ENCODE data around the gene CD59.
"Not testable (repeated sequence)": the region's sequence is repeated elsewhere in the genome, so short reads cannot be mapped to it uniquely, and the experiment has no call there.

The CD59 gene

DNA sequence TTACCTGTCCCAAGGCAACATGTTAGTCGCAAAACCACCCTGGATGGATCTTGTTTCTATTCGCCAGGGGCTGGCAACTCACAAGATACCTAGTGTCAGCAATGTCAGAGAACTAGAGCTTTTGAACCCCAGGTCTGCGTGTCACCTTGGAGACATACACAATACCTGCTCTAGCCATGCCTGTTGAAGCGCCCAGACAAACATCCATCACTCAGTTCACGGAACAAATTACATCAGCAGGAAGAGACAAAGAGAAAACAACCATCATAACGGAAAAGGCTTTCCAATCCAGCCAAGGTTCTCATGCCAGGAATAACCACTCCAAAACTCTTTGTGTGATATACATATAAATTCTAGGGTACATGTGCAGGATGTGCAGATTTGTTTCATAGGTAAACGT lies 2.2 kb downstream of the CD59 start:
- no peaks in the 10 kb centered on the region for H3K9me3 ChIP-seq
- peaks cover 11% of the 10 kb centered on the region for H3K4me1 ChIP-seq
- in situ Hi-C loops (cut with MboI; ENCODE audit: low sequenced_read_pairs) = no loop called here
- H3K36me3 ChIP-seq (replicated peaks) = peaks cover 8% of the 10 kb centered on the region
- DNase-seq (ENCODE audit: low spot score in 2 of 2) = no peak
- H3K4me3 ChIP-seq = no peak overlapping the region
- H3K27me3 ChIP-seq (ENCODE audit: low read depth) = no peaks in the 10 kb centered on the region

DNA sequence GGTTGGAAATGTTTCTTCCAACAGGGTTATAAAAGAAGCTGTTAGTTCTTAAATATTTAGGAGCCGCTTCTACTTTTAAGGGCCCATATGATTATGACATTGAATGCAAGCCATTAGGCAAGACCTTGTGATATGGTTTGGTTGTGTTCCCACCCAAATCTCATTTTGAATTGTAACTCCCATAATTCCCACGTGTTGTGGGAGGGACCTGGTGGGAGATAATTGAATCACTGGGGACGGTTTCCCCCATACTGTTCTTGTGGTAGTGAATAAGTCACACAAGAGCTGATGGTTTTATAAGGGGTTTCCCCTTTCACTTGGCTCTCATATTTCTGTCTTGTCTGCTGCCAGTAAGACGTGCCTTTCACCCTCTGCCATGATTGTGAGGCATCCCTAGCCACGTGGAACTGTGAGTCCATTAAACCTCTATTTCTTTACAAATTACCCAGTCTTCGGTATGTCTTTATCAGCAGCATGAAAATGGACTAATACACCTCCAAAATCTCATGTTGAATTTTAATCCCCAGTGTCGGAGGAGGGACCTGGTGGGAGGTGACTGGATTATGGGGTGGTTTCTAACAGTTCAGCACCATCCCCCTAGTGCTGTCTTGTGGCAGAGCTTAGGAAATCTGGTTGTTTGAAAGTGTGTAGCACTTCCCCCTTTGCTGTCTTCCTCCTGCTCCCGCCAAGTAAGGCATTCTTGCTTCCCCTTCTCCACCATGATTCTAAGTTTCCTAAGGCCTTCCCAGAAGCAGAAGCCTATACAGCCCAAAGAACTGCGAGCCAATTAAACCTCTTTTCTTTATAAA lies 4.3 kb downstream of the CD59 start:
- H3K27me3 ChIP-seq (ENCODE audit: low read depth) = no peaks in the 10 kb centered on the region
- DNase-seq (ENCODE audit: low spot score in 2 of 2) = no peak
- in situ Hi-C loops (cut with MboI; ENCODE audit: low sequenced_read_pairs) = no loop called here
- H3K36me3 ChIP-seq (replicated peaks) = peaks cover 8% of the 10 kb centered on the region
- H3K9me3 ChIP-seq = peaks cover 6% of the 10 kb centered on the region
- H3K4me1 ChIP-seq = peaks cover 9% of the 10 kb centered on the region
- no peak overlapping the region for H3K4me3 ChIP-seq

DNA sequence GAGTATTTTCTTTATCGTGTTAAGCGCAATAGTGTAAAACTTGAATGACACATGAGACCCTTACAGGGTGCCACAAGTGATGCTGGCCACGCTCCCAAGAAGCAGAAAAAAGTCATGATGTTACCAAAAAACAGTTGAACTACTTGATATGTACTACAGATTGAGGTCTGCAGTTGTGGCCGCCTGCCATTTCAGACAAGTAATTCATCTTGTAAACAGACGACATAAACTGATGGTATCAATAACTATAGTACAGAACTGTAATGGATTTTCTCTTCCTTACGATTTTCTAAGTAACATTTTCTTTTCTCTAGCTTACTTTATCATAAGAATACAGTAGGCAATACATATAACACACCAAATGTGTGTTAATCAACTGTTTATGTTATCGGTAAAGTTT lies 5.5 kb downstream of the CD59 start:
- Histone ChIP-seq H3K36me3 (replicated peaks) (peaks cover 8% of the 10 kb centered on the region), H3K4me1 (peaks cover 5% of the 10 kb centered on the region; the same call in 1 of the 2 replicates), H3K4me3 (no peak overlapping the region), H3K9me3 (peaks cover 6% of the 10 kb centered on the region), H3K27me3 (ENCODE audit: low read depth) (no peaks in the 10 kb centered on the region)
- in situ Hi-C loops (cut with MboI; ENCODE audit: low sequenced_read_pairs) = no loop called here
- DNase-seq (ENCODE audit: low spot score in 2 of 2) = no peak

DNA sequence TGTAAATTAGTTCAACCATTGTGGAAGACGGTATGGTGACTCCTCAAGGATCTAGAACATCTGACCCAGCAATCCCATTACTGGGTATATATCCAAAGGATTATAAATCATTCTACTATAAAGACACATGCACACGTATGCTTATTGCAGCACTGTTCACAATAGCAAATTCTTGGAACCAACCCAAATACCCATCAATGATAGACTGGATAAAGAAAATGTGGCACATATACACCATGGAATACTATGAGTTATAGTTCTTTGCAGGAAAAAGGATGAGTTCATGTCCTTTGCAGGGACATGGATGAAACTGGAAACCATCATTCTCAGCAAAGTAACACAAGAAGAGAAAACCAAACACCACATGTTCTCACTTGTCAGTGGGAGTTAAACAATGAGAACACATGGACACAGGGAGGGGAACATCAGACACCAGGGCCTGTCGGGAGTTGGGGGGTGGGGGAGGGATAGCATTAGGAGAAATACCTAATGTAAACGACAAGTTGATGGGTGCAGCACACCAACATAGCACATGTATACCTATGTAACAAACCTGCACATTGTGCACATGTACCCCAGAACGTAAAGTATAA lies 7.1 kb downstream of the CD59 start:
- H3K27me3 ChIP-seq (ENCODE audit: low read depth); H3K36me3 ChIP-seq (replicated peaks); H3K4me1 ChIP-seq; H3K4me3 ChIP-seq; in situ Hi-C loops (cut with MboI; ENCODE audit: low sequenced_read_pairs); DNase-seq (ENCODE audit: low spot score in 2 of 2); H3K9me3 ChIP-seq: not testable (repeated sequence)

DNA sequence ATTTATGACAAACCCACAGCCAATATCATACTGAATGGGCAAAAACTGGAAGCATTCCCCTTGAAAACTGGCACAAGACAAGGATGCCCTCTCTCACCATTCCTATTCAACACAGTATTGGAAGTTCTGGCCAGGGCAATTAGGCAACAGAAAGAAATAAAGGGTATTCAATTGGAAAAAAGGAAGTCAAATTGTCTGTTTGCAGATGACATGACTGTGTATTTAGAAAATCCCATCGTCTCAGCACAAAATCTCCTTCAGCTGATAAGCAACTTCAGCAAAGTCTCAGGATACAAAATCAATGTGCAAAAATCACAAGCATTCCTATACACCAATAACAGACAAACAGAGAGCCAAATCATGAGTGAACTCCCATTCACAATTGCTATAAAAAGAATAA lies 8.7 kb downstream of the CD59 start:
- H3K9me3 ChIP-seq; DNase-seq (ENCODE audit: low spot score in 2 of 2); H3K36me3 ChIP-seq (replicated peaks); H3K4me3 ChIP-seq; in situ Hi-C loops (cut with MboI; ENCODE audit: low sequenced_read_pairs); H3K27me3 ChIP-seq (ENCODE audit: low read depth); H3K4me1 ChIP-seq: not testable (repeated sequence)

DNA sequence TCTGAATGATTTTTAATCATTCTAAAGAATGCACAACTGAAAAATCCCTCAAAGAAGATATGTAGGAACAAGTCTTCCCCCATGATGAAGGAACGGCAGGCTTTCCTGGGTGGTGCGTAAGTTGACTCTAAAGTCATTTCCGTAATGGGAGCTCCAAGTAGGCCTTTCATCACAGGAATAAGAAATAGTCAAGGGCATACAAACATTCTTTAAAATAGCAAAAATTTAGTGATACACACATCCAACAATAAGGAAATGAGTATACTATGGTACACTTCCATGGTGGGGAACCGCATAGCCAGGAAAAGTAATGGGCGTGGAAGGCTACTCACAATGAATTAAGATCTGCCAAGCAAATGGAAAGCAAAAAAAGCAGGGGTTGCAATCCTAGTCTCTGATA lies 10.7 kb downstream of the CD59 start:
- peaks cover 9% of the 10 kb centered on the region for H3K36me3 ChIP-seq (replicated peaks)
- no peaks in the 10 kb centered on the region for H3K4me1 ChIP-seq
- H3K4me3 ChIP-seq = no peak overlapping the region
- DNase-seq (ENCODE audit: low spot score in 2 of 2) = no peak
- in situ Hi-C loops (cut with MboI; ENCODE audit: low sequenced_read_pairs) = no loop called here
- H3K27me3 ChIP-seq (ENCODE audit: low read depth) = no peaks in the 10 kb centered on the region
- peaks cover 6% of the 10 kb centered on the region for H3K9me3 ChIP-seq

DNA sequence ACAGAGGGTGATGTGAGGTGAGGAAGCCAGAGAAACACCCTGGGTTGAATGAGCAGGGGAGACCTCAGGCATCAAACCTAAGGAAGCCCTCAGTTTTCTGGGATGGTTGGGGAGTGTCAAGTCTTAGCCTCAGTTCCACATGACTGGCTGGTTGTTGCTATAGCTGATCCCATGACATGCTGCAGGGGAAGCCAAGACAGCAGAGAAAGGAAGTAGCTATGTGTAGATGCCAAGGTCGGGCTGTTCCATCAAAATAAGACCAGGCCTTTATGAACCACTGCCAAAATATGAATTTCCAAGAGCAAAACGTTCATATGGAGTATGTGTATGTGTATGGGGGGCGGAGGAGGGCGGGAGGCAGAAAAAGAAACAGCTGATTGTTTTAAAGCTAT lies 11.6 kb downstream of the CD59 start:
- peaks cover 18% of the 10 kb centered on the region for H3K36me3 ChIP-seq (replicated peaks)
- no peaks in the 10 kb centered on the region for H3K27me3 ChIP-seq (ENCODE audit: low read depth)
- no peak overlapping the region for H3K4me3 ChIP-seq
- peaks cover 6% of the 10 kb centered on the region for H3K9me3 ChIP-seq
- no peak for DNase-seq (ENCODE audit: low spot score in 2 of 2)
- H3K4me1 ChIP-seq = no peaks in the 10 kb centered on the region
- in situ Hi-C loops (cut with MboI; ENCODE audit: low sequenced_read_pairs) = no loop called here

DNA sequence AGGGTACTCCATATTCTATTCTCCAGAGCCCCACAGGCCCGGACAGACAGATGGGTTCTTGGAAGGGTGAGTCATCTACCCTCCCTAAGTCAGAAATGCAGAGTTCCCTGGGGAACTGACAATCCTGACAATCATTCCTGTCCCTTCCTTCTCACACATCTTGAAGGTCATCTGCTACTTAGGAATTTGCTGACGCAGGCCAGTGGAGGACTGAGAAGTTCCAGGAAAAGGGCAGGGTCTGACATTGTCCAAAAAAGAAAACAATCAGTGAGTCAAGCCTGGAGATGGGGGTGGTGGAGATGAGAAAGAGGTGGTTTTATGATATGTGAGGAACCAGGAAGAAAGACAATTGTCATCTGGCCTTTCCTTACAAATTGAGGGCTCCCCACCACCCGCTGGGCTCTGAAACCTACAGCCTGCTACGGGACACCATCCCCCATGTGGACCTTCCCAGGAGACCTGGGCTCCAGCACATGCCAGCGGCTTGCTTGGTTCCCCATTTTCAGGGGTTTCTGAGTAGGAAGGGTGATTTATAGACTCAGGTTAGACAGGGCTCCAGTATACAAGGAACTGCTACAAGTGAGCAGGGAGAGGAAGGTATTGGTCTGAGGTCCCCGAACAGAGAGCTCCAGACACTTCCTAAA lies 12.9 kb downstream of the CD59 start:
- in situ Hi-C loops (cut with MboI; ENCODE audit: low sequenced_read_pairs) = no loop called here
- Histone ChIP-seq H3K9me3 (peaks cover 6% of the 10 kb centered on the region), H3K36me3 (replicated peaks) (peaks cover 19% of the 10 kb centered on the region), H3K4me3 (no peak overlapping the region), H3K27me3 (ENCODE audit: low read depth) (no peaks in the 10 kb centered on the region), H3K4me1 (no peaks in the 10 kb centered on the region)
- DNase-seq (ENCODE audit: low spot score in 2 of 2) = no peak

DNA sequence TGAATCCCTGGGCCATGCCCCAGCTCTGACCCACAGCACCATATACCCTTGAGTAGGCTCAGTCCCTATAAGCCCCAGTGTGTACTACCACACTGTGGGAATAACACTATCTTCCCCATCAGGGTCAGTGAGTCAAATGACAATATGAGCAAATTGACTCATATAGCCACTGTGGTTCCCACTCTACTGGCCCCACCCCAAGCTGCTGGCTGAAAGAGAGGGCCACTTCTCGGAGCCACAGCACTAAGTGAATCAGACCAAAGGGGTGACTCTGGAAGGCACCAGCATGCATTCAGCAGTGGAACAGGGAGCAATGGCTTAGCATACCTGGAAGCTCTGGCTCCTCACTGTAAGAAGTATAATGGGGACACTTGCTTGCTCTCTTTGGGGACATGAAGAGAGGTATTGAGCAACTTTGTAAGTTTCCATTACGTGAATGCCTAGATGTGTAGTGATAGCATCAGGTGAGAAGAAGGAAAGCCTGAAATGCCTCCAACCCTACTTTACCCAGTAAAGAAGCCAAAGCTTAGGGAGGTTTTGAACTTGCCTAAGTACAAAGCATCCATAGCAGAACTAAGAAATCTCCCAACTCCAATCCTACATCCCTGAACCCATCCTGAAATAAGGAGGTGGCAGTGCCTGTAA lies 13.5 kb downstream of the CD59 start:
- Histone ChIP-seq H3K9me3 (no peaks in the 10 kb centered on the region), H3K4me3 (no peak overlapping the region), H3K4me1 (no peaks in the 10 kb centered on the region), H3K27me3 (ENCODE audit: low read depth) (no peaks in the 10 kb centered on the region), H3K36me3 (replicated peaks) (peaks cover 19% of the 10 kb centered on the region)
- no peak for DNase-seq (ENCODE audit: low spot score in 2 of 2)
- in situ Hi-C loops (cut with MboI; ENCODE audit: low sequenced_read_pairs) = no loop called here

DNA sequence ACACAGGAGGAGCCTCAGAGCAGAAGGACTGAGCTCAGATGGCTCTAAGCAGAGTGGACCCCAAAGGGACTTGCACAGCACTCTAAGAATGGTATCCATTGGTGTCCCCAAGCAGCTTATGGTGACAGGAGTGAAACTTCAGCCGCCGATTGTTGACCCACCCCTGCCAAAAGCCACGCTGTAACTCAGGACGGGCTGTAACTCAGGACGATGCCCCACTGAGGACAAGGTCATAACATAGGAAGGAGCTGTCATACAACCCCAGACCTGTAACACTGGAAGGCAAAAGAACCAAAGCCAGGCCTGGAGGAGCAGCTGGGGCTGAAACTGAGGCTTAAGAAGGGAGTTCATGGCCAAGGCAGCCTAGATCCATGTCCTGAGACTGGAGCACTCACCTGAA lies 14.2 kb downstream of the CD59 start:
- in situ Hi-C loops (cut with MboI; ENCODE audit: low sequenced_read_pairs) = no loop called here
- Histone ChIP-seq H3K4me1 (no peaks in the 10 kb centered on the region), H3K9me3 (no peaks in the 10 kb centered on the region), H3K4me3 (no peak overlapping the region), H3K36me3 (replicated peaks) (peaks cover 21% of the 10 kb centered on the region), H3K27me3 (ENCODE audit: low read depth) (no peaks in the 10 kb centered on the region)
- no peak for DNase-seq (ENCODE audit: low spot score in 2 of 2)

DNA sequence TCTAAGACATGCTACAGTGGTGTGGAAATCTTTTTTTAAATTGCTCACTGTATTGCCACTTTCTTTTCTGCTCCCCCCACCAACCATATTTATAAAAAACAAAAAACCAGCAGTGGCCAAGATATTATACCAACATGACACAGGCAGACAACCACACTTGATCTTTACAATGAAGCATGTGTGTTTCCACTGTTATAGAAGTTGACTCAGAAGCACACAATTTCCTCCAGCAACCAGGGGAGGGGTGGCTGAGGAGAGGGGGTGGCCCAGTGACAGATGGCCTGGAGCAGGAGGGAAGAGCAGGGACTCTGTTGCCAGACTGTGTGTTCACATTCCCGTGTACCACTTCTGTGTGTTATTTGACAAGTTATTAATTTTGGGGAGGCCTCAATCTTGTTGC lies 14.8 kb downstream of the CD59 start:
- H3K4me1 ChIP-seq = no peaks in the 10 kb centered on the region
- H3K4me3 ChIP-seq = no peak overlapping the region
- peaks cover 27% of the 10 kb centered on the region for H3K36me3 ChIP-seq (replicated peaks)
- DNase-seq (ENCODE audit: low spot score in 2 of 2) = no peak
- no peaks in the 10 kb centered on the region for H3K9me3 ChIP-seq
- no peaks in the 10 kb centered on the region for H3K27me3 ChIP-seq (ENCODE audit: low read depth)
- in situ Hi-C loops (cut with MboI; ENCODE audit: low sequenced_read_pairs) = no loop called here

DNA sequence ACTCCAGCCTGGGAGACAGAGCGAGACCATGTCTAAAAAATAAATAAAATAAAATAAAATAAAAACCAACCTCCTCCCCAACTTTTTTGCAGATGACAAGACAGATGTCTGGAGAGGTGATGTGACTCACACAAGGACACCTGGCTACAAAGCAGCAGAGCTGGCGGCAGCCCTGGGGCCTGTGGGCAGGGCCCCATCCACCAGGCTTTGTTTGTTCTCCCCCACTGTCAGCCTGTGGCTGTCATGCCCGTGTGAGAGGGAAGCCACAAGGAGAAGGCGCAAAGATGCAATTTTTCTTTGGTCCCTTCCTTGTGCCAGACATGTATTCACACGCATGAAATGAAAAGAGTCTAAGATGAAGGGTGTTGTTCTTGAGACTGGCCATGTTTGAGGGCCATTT lies 16.6 kb downstream of the CD59 start:
- peaks cover 36% of the 10 kb centered on the region for H3K36me3 ChIP-seq (replicated peaks)

DNA sequence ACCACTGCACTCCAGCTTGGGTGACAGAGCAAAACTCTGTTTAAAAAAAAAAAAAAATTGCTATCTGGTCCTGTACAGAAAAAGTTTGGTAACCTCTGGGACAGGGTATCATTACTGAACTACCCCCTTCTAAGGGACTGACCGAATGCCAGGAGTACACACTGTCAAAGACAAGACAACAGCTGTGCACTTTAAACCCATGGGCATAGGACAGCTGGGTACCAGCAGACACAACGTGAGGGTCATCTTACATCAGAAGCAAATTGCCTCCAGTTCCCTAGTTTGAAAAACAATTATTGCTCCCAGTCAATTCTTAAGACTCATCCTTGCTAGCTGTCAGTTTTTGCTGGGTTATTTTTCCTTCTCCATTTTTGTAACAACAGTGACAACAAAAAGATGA lies 17.8 kb downstream of the CD59 start:
- H3K4me3 ChIP-seq = no peak overlapping the region
- no peaks in the 10 kb centered on the region for H3K27me3 ChIP-seq (ENCODE audit: low read depth)
- in situ Hi-C loops (cut with MboI; ENCODE audit: low sequenced_read_pairs) = no loop called here
- H3K36me3 ChIP-seq (replicated peaks) = peaks cover 43% of the 10 kb centered on the region
- no peaks in the 10 kb centered on the region for H3K9me3 ChIP-seq
- no peak for DNase-seq (ENCODE audit: low spot score in 2 of 2)
- H3K4me1 ChIP-seq = no peaks in the 10 kb centered on the region

More for the DNA sequence above, 16.6 kb downstream of the CD59 start:
- no peaks in the 10 kb centered on the region for H3K4me1 ChIP-seq
- in situ Hi-C loops (cut with MboI; ENCODE audit: low sequenced_read_pairs) = no loop called here
- H3K27me3 ChIP-seq (ENCODE audit: low read depth) = no peaks in the 10 kb centered on the region
- H3K9me3 ChIP-seq = no peaks in the 10 kb centered on the region
- H3K4me3 ChIP-seq = no peak overlapping the region
- DNase-seq (ENCODE audit: low spot score in 2 of 2) = no peak

DNA sequence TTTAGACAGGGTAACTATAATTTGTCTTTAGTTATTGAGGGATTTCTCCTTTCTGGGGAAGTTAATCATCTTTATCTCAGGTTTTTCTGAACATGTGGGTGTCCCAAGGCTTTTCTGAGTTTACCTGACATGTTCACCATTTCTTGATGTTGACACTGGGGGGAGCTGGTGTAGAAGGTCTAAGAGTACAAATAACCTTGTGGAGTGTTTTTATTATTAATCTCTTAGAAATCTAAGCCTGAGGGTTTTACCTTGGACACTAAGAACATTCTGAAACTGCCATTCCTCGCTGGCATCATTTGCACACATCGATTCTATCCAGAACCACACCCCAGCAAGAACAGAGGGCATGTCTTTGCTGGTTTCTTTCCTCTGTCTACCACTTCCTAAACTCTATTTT lies 20.0 kb downstream of the CD59 start:
- in situ Hi-C loops (cut with MboI; ENCODE audit: low sequenced_read_pairs) = no loop called here
- H3K9me3 ChIP-seq = no peaks in the 10 kb centered on the region
- peaks cover 48% of the 10 kb centered on the region for H3K36me3 ChIP-seq (replicated peaks)
- no peak overlapping the region for H3K4me3 ChIP-seq
- no peaks in the 10 kb centered on the region for H3K27me3 ChIP-seq (ENCODE audit: low read depth)
- no peaks in the 10 kb centered on the region for H3K4me1 ChIP-seq
- no peak for DNase-seq (ENCODE audit: low spot score in 2 of 2)
